GM12872 (cell line): ENCODE results near the gene ADAMTS3.

Experiments used
- TF ChIP-seq, protein P1 (sequence below): IDR thresholded peaks from 3 replicates; pipeline ENCODE4 v1.5.1; 2011; ENCODE audit warnings: low read depth, mild to moderate bottlenecking, low read length, moderate library complexity; ENCODE audit not compliant: insufficient read depth

ADAMTS3 gene

DNA sequence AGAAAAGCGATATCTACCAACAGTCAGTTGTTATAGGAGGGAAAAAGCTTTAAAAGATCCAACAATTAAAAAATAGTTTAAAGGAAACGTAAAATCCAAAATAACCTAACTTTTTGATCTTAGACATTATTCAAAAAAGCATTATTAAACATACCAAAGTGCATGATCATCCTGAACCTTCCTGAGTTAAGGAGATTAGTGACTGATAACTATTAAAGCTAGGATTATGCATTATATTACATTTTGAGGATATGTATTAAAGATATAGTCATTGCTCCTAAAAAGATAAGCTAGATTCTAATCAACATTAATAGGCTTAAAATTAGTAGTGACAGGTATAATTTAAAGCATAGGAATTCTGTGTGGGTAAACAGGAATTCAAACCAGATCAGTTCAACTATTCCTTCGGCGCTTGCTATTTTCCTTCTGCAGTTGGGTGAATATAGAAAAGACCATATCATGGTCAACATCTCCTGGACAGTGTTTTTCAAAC, 139.6 kb downstream of the ADAMTS3 start:
- TF ChIP-seq, protein P1, sequence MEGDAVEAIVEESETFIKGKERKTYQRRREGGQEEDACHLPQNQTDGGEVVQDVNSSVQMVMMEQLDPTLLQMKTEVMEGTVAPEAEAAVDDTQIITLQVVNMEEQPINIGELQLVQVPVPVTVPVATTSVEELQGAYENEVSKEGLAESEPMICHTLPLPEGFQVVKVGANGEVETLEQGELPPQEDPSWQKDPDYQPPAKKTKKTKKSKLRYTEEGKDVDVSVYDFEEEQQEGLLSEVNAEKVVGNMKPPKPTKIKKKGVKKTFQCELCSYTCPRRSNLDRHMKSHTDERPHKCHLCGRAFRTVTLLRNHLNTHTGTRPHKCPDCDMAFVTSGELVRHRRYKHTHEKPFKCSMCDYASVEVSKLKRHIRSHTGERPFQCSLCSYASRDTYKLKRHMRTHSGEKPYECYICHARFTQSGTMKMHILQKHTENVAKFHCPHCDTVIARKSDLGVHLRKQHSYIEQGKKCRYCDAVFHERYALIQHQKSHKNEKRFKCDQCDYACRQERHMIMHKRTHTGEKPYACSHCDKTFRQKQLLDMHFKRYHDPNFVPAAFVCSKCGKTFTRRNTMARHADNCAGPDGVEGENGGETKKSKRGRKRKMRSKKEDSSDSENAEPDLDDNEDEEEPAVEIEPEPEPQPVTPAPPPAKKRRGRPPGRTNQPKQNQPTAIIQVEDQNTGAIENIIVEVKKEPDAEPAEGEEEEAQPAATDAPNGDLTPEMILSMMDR: no peak

DNA sequence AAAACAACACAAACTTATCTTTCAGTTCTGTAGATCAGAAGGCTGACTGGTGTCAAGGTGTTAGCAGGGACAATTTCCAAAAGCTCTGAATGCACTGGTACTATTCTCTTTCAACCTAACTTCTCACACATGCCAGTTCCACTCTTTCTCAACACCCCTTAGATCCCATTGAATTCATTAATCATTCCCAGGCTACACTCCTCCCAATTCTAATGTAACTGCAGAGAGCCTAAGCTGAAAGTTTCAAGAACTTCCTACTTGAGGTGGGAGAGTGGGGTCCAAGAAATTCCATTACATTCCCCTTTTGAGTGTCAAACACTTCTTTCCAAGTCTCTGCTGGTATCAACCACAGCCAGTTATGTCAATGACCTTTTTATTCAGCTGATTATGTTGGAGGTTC, 142.0 kb downstream of the ADAMTS3 start:
- TF ChIP-seq, protein P1: no peak

DNA sequence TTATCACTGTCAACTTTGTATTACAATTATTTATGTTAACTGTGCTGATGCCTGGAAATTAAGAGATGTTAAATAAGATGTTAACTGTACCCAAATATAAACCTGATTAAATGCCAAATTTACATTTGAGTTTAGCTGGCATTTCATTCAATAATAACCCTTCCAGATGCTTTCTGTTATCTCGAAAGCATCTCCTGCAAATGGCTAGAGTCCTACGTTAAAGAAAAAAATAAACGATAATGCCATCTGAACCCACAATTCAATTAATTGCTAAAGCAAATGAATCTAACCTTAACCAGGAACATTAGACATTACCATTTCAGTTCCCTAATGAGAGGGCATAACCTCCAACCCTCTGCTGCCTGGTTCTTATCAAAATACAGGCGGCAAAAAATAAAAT, 145.0 kb downstream of the ADAMTS3 start:
- TF ChIP-seq, protein P1: no peak

DNA sequence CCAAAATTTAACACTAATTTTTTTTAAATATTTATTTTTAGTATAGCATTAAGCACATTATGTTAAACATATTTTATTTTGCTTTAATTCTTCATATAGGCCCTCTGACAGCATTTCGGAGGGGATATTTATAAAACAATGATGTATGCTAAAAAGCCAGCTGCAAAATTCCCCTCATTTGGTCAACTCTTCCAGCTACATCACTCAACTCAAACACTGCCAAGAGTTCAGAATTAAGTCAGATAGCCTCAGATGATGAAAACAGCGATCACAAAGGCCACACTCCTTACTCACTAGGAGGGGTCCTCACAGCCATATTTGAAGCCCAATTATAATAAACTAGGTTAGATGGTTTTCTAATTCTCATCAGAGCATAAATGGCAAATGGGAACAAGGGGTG, 146.6 kb downstream of the ADAMTS3 start:
- TF ChIP-seq, protein P1: no peak

DNA sequence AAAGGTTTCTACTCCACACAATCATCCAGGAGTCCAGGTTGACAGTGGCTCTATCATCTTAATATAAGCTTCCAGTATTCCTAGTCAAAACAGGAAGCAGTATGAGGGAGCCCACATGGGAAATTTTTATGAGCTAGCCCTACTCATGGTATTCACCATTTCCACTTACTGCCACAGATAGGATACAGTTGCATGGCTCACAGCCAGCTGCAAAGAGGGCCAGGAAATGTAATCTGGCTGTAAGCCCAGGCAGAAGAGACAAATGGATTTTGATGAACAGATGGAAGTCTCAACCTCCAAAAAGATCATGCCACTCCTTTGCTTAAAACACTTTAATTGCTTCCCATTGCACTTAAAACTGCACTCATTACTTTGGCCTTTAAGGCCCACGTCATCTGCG, 150.6 kb downstream of the ADAMTS3 start:
- TF ChIP-seq, protein P1: no peak

DNA sequence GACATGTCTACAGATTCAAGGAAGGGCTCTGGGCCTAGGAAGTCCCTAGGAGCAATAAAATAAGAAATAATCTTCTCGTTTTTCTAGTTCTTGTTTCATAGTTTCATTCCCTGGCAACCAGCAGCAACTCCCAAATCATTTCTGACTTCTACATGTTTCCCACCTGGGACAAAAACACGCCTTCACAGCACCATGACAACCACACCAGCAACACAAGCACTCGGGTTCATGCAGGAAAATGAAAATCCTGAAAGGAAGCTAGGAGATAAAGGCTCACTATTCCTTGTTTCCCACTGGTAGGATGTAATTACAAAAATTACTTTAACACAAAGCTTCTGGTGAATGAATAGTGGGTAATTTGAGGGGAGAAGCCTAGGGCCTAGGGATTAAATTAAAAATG, 158.9 kb downstream of the ADAMTS3 start:
- TF ChIP-seq, protein P1: no peak

DNA sequence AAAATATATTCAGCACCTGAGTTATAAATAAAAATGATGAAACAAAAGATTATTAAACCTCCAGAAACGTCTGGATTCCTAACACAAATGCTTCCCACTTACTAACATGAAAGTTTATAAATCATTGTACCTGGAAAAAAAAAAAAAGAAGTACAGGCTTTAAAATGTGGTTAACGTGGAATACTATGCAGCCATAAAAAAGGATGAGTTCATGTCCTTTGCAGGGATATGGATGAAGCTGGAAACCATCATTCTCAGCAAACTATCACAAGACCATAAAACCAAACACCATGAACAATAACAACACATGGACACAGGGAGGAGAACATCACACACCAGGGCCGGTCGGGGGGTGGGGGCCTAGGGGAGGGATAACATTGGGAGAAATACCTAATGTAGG, 160.5 kb downstream of the ADAMTS3 start:
- TF ChIP-seq, protein P1: no peak

DNA sequence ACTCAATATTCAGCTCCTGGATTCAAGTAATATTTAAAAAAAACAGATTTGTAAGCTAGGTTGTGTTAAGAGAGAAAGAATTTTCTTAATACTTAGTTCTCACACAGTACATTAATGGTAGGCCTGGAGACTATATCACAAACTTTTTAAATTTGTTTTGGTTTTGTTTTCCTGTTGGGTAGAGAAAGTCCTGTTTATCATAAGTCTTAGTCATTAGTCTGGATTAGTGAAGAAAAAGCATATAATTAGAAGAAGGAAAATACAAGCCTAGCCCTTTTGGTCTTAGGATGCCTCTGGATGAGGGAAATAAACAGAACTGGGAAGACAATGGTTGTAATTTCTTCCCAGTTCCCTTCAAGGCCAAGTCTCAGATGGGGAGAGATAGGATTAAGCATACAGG, 163.6 kb downstream of the ADAMTS3 start:
- TF ChIP-seq, protein P1: no peak
